Type B pancreatic cell (in vitro differentiated cells): Measurements from ENCODE around the gene DDX60. TPM values are rescaled to one million over a fixed set of nuclear protein-coding genes. Genes with fewer than 3 reads are reported as not detected.
A peak's percentile ranks its signal among the peaks of the same experiment; 100 is the strongest.

ENCODE experiments used
- DNase-seq: peaks from one replicate; pipeline ENCODE4 v3.0.0; 2021; ENCODE audit warnings: mixed read lengths; ENCODE audit not compliant: unreplicated experiment; ENCODE audit errors: extremely low spot score
- H3K27ac Mint-ChIP-seq: 2 replicates; pipeline ENCODE4 v1.8.0; 2021; ENCODE audit warnings: mild to moderate bottlenecking, mixed read lengths
- H3K27me3 Mint-ChIP-seq: 2 replicates; pipeline ENCODE4 v1.8.0; 2021; ENCODE audit warnings: mixed read lengths
- H3K36me3 Mint-ChIP-seq: 2 replicates; pipeline ENCODE4 v1.8.0; 2021; ENCODE audit warnings: mixed read lengths
- H3K4me1 Mint-ChIP-seq: one replicate; pipeline ENCODE4 v1.8.0; 2021; ENCODE audit warnings: mixed read lengths; ENCODE audit not compliant: unreplicated experiment
- H3K4me3 Mint-ChIP-seq: 2 replicates; pipeline ENCODE4 v1.8.0; 2021; ENCODE audit warnings: mild to moderate bottlenecking, mixed read lengths
- H3K9me3 Mint-ChIP-seq: 2 replicates; pipeline ENCODE4 v1.8.0; 2021; ENCODE audit warnings: mixed read lengths
- CTCF ChIP-seq: fragments of 200-600 bp; sonication (generic); conservative IDR thresholded peaks from 2 replicates; pipeline ENCODE4 v1.5.0; 2021; ENCODE audit warnings: antibody characterized with exemption, mild to moderate bottlenecking
- total RNA-seq: library from RNA; stranded (reverse); gene quantifications from 2 replicates; pipeline ENCODE4 v1.2.1, GENCODE V29; 2021; ENCODE audit warnings: low replicate concordance

DDX60 gene
- total RNA-seq, 1 donor from 2014 or later: 8.7 TPM

DNA sequence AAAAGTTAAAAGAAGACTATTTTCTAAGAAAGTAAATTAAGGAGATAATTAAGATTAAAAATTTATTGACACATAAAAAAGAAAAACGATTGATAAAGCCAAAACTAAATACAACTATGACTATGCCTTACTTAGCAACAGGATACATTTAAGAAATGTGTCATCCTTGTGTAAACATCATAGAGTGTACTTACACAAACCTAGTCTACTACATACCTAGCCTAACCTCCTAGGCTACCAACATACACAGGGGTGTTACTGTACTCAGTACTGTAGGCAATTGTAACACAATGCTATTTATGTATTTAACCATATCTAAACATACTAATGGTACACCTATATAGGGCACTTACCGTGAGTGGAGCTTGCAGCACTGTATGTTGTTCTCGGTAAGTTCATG is 117.9 kb downstream of the DDX60 start:
- H3K36me3 Mint-ChIP-seq: no peaks in the 10 kb centered on the region
- no peak for DNase-seq
- H3K4me1 Mint-ChIP-seq: no peaks in the 10 kb centered on the region
- H3K27ac Mint-ChIP-seq: no peak overlapping the region
- peaks cover 28% of the 10 kb centered on the region for H3K9me3 Mint-ChIP-seq
- TF ChIP-seq CTCF: no peak
- no peaks in the 10 kb centered on the region for H3K27me3 Mint-ChIP-seq
- H3K4me3 Mint-ChIP-seq: no peak overlapping the region

- H3K27me3 Mint-ChIP-seq: no peaks in the 10 kb centered on the region
- no peak for DNase-seq
- H3K4me3 Mint-ChIP-seq: no peak overlapping the region
- H3K9me3 Mint-ChIP-seq: peaks cover 22% of the 10 kb centered on the region
- no peak for TF ChIP-seq CTCF
- no peak overlapping the region for H3K27ac Mint-ChIP-seq
- H3K36me3 Mint-ChIP-seq: no peaks in the 10 kb centered on the region
- no peaks in the 10 kb centered on the region for H3K4me1 Mint-ChIP-seq
These were observed 119.1 kb downstream of the DDX60 start for GRCh38 chr4:168199260-168199957.

DNA sequence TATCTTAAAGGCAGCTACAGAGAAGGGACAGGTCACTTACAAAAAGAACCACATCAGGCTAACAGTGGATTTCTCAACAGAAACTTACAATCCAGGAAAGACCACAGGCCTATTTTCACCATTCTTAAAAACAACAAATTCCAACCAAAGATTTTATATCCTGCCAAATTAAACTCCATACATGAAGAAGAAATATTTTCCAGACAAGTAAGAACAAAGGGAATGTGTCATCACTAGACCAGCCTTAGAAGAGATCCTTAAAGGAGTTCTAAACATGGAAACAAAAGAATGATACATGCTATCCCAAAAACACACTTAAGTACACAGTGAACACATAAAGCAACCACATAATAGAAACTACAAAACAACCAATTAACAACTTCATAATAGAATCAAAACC is 120.6 kb downstream of the DDX60 start:
- no peak for DNase-seq
- no peaks in the 10 kb centered on the region for H3K4me1 Mint-ChIP-seq
- H3K9me3 Mint-ChIP-seq: peaks cover 16% of the 10 kb centered on the region
- no peak for TF ChIP-seq CTCF
- no peak overlapping the region for H3K4me3 Mint-ChIP-seq
- H3K27me3 Mint-ChIP-seq: no peaks in the 10 kb centered on the region
- H3K27ac Mint-ChIP-seq: no peak overlapping the region
- H3K36me3 Mint-ChIP-seq: no peaks in the 10 kb centered on the region

- DNase-seq: no peak
- no peak overlapping the region for H3K4me3 Mint-ChIP-seq
- H3K4me1 Mint-ChIP-seq: peaks cover 6% of the 10 kb centered on the region
- no peaks in the 10 kb centered on the region for H3K9me3 Mint-ChIP-seq
- H3K27me3 Mint-ChIP-seq: no peaks in the 10 kb centered on the region
- H3K27ac Mint-ChIP-seq: no peak overlapping the region
- no peak for TF ChIP-seq CTCF
- H3K36me3 Mint-ChIP-seq: no peaks in the 10 kb centered on the region
These were observed 129.8 kb downstream of the DDX60 start for GRCh38 chr4:168188754-168189153.

- TF ChIP-seq CTCF: peak; percentile 86
- Mint-ChIP-seq H3K27ac (no peak overlapping the region), H3K36me3 (no peaks in the 10 kb centered on the region), H3K27me3 (no peaks in the 10 kb centered on the region), H3K9me3 (no peaks in the 10 kb centered on the region), H3K4me1 (peaks cover 8% of the 10 kb centered on the region), H3K4me3 (no peak overlapping the region)
- no peak for DNase-seq
These were observed 134.6 kb downstream of the DDX60 start for GRCh38 chr4:168183717-168184571.
